Activated gamma-delta T cell (primary cell): ENCODE measurements around the gene ESRRG.

Source experiments
- DNase-seq: peaks from one replicate; lab custom pipeline; 2025; lab: John Stamatoyannopoulos, UW

The ESRRG gene

DNA sequence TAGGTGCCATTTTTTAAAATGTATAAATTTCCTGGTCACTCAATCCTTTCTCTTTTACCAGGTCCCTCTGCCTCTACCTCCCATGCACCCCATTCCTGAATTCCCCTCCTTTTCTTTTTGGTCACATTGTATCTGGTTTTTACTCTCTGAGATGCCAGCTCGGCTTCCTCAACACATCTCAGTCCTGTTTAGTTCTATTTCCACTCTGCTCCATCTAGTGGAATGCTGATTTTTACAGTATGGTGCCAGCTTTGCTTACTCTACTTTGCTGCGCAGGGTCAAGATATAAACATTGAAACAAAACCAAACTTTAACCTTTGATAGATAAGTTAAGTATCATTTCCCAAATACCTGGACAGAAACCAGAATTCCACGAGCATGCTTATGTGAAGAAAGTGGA is 96.0 kb downstream of the ESRRG start:
- no peak for DNase-seq

DNA sequence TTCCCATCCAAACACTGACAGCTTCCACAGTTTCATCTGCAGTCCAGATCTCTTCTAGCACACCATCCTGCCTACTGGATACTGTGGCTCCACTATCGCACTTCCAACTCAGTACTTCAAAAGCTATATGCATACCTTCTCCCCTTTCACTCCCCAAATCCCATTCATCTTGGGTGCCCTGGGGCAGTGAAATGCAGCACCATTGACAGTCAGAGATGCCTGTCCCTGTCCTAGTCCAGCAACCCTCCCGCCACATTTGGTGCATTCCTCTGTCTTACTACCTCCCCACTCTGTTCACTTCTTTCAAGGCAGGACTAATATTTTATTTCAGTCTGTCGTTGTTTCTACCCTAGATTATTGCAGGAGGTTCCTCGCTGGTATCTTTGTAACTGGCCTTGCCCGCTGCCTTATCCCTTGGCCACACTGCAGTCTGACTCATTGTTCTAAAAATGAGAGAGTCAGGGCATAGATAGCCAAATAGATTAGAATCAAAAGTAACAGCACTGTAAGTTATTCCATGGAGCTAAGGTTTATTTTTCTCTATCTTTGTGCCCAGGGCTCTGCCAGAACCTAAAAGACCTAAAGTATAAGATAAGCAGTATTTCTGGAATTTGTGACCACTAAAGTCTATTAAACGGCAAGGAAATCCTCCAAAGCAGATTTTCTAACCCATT is 96.7 kb downstream of the ESRRG start:
- DNase-seq = no peak

DNA sequence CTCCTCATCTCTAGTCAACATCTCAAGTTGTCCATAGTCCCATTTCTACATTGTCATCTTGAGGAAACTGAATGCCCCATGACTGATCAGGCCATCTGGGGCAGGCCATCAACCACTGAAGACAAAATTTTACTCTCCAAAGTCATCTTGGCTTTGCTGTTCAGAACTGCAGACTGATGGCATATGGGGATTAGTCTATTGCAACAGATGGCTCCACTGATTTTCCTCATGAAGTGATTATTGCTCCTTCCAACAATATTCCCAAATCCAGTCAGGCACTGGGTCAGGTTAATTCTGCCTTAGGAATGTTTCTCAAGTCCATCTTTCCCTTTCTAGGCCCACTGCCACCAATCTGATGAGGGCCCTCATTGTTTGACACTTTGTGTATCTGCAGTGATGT is 101.7 kb downstream of the ESRRG start:
- DNase-seq = no peak

DNA sequence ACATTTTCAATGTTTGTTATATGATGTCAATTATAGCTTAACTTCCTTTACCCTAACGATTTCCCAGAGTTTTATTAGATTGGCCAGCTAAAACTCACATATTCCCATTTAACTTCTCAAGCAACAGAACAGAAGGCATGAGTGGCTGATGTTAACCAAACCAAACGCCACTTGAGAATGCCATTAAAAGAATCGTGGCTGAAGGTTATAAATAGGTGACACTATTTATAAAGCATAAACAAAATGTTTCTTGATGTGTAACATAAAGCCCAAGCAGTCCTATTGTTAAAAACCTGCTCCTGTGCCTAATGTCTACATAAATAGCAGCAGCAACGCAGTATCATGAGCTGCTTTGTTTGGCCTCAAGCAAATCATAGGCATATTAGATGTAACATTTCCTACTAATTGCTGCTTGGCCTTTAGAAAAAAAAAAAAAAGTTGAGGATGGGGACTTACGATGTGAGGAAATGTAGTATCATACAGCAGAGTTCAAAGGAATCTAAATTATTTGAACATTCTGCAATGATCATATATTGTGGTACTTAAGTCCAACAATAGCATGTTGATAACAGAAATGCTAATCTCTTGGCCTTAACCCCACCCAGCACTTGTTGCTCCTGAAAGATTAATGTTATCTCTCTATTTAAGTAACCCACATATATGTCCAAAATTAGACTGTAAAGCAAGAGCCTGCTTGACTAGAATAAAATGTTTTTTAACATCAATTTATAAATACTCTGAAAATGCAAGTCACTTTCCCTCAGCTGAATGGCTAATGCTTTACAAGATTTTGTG is 106.0 kb downstream of the ESRRG start:
- no peak for DNase-seq

DNA sequence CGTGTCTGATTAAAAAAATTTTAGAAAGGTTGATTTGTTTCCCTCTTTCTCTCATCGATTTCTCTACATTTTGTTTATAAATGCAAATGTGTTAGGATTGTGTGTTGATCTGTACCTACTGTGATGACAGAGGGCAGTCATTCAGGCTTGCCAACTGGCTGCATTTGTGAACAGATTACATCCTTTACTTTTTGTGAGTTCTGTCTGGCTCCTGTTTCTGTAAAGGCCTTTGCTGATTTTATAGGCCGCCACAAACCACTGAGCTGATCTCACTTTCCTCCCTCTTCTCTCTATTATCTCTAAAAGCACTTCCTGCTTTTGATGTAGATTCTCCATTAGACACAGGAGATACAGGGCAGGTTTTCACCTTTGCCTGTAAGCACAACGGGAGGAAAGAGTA is 106.8 kb downstream of the ESRRG start:
- DNase-seq = no peak

DNA sequence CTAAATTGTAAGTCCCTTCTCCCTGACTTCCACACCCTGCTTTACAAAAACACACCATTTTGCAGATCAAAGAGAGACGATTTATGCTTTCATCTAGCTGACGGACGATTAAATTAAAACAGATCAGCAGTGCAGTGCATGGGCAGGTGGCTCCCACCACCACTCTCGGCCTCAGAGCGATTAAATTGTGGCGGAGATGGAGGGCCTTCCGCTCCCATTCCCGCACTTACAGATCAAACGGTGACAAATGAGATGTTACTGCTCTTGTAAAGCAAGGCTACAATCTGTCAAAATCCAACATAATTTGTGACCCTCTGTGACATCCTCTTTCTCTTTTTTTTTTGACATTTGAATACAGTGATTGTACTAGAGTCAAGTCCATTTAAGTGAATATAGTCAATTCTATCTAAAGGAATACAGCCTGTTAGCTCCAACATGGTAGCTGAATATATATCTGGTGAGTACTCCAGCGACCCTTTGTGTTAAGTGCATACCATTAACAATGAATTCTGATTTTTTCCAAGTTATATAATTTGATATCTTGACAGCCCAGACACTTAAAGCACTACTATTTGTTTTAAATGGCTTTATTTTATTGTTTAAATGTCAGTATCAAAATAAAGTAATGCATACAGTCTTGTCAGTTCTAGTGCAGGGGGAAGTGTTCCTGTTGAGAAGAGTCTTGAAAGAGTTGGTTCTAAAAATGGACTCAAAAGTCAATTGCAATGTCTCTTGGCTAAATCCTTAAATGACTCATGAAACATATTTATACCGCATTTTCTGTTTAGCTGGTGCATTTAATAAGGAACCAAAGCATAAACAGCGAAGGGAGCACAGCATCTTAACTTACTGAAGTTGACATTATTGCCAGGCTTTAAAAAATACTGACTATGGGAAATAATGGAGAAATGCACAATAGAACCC is 109.0 kb downstream of the ESRRG start:
- no peak for DNase-seq

DNA sequence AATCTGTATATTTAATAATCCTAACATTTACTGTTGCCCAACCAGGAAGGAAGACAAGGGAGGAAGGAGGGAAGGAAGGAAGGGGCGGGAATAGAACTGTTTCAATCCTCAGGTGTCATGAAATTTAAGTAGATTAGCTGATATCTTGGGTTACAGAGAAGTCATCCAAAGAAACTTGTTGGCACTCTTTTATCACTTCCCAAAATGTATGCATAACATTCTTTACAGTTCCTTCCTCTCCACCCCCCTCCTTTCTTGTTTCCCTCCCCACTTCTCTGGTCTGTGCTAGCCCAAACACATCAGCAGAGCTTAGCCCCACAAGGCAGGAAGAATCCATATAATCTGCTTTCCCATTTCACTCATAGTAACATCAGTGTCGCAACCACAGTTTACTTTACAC is 110.9 kb downstream of the ESRRG start:
- no peak for DNase-seq

DNA sequence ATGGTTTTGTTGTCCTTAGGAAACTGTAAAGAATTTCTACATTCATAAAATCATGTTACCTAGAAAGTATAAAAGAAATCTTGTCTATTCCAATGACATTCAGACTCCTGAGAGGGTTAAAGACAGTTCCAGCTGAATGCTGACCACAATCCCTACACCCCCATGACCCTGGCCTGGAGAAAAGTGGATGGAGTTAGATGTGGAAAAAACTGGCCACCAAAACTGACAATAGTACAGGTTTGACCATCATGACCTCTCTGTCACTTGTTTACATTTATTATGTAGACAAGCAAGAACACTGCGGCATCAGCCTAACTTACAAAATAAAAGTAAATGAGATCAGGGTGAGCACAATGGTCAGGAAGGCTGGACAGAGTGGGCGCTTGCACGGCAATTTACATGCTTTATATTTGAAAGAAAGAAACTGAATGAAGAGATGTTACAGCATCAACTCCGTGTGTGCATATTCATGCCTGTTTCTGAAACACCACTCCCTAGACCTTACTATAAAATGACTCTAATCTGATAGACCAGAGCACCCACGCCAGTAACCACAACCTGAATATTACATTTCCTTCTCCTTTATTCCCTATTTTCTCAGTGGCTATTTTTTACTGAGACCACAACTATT is 116.0 kb downstream of the ESRRG start:
- no peak for DNase-seq

DNA sequence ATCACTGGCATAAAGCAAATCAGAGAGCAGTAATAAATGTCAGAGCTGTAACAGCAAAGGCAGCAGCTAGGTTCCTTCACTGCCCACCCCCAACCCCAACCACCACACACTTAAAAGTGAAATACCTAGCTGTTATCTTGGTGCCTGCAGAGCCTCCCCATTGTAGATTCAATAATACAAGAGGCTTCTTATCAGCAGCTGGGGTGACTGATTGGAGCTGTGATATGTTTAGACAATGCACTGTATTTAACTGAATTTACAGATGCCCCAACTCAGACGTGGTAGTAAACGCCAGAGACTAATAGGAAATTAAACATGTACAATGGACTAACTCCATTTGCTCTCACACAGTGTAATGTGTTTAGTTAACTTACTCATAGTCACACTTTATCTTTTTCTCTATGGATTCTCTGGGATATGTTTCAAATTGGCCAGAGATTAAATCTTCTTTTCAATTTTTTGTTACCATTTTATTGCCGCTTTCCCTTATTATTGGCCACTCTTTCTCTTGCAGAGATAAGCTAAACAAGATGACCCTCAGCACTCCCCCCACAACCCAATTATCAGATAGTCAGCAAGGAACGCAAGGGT is 117.1 kb downstream of the ESRRG start:
- DNase-seq = no peak

DNA sequence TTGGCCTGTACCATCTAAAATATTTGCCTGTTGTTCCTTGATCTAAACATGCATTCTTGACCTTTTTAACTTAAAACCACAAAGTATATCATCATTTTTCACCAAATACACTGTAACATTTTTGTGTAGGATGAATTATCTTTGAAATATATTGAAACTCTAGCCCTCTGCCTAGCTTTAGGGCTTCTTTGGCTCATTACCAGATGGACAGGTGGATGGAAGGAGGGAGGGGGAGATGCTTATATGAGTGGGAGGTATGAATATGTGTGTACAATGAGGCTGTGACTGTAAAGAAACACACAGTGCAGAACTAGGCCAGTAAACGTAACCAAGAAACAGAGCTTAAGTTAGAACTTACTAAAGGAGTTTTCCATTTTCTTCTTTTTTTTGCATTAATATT is 118.5 kb downstream of the ESRRG start:
- DNase-seq = no peak

DNA sequence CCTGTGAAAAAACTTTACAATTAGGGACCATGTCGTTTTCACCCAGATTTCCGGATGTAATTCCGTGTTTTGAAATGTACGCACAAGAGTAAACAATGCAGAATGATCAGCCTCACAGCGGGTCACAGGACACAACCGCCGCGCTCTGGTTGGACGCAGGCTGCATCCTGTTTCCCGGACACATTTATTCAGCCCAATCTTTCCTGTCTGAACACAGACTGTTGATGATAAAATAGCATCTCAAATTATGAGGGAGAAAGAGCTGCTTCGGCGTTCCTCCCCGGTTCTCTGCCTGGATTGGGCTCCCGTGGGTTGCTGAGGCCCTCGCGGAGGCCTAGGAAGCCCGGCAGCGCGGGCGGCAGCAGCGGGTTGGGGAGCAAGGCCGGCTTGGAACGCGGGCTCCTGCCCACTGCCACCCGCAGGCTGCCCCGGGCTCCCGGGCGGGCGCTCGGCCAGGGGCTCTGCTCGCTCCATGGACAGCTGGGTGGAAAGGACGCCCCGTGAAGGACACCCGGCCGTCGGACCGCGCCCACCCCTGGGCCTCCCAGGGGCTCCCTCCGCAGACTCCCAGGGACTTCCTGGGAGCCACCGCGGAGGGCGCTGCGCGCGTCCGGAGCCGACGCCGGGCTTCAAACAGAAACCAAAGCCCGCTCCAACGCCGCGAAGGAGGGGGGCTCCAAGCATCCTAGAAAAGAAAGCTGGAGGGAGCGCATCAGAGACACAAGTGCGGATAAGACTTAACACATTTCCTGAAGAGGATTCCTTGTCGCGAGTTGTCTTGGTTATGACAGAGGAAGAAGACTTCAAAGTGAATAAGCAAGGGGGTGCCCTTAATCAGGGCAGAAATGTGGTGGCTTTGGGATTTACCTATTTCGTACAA is 122.3 kb downstream of the ESRRG start:
- DNase-seq = no peak

DNA sequence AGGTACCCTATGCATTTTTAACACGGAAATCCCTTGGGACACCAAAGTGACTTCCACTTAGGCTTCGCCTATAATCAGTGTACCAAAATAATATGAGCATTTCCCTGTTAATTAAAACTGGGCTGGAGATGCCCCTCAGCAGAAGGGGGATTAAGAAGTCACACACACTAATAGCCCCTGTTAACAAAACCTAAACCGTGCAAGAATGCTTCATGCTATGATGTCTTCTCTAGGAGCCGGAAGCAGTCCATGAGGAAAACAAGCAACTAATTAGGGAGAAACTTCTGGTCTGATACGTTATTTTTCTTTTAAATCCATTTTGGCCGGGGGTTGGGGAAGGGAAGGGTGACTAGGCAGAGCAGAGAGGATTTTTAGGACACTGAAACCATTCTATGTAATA is 123.4 kb downstream of the ESRRG start:
- DNase-seq = no peak

DNA sequence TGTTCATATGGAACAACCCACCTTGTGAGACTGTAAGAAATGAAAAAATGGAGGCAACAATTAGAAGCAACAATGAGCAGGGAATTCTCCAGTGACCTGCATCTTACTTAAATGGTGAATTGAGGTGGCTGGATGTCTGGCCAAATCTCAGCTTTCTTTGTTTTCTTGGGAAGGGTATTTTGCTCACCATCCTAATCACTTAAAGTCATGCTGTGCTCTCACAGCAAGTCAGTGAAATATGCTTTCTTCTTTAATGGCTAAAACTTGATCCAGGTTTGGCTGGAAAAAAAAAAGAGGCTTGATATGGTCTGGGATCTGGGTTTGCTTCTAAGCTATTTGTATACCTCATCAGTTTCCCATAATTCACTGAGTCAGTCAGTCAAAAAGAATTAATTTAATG is 124.8 kb downstream of the ESRRG start:
- DNase-seq = no peak

DNA sequence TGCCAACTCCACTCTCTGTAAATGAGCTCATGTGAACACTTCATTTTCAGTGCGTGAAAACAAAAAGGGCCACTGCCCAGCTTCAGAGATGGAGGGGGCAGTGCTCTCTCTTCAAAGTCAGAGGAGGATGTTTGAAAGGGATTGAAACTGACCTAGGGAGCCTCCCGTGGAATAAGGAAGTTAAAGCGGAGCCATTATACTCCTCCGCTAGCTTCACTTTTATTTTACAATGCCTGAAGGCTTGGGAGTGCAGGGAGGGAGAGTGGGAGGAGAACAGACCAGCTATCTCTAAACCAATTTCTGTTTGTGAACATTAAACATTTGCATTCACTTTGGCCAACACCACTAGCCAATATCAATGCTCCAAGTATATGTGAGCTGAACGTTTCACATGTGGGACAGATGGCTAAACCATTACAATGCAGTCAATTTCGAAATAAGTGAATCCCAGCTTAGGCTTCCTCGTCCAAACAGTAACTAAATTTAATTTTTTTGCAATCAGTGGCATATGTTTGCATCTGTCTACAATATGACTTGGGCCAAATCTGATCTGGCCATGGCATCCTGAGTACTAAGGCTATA is 126.9 kb downstream of the ESRRG start:
- DNase-seq = no peak

DNA sequence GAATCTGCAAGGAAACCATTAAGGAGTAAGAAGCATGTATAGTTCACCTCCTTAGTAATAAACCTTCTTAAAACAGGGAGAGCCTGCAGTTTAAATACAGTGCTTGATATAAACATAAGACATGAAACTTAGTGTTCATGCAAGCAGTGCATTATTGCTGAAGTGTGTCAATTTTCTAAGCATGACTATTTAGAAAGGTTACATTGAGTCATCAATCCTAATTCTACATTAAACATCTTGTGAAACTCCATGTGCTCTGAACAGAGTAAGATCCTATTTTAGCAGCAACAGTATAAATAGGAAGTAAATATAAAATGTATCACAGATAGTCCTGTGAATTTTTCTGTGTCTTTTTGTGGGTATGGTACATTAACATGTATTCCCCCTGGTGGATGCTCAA is 135.5 kb downstream of the ESRRG start:
- DNase-seq = no peak

DNA sequence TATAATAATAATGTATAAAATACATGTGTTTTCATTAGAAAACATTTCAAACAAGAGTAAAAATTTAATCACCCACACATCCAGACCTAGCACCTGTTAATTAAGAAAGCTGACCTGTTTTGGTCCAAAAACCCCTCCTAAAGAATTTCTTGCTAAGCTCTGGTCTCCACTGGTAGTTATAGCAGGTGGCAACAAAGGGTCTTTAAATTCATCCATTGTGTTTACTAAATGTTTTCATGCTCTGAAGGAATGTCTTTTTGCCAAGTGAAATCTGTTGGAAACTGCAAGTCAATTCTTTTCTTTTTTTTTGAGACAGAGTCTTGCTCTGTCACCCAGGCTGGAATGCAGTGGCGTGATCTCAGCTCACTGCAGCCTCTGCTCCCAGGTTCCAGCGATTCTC is 141.1 kb downstream of the ESRRG start:
- no peak for DNase-seq

DNA sequence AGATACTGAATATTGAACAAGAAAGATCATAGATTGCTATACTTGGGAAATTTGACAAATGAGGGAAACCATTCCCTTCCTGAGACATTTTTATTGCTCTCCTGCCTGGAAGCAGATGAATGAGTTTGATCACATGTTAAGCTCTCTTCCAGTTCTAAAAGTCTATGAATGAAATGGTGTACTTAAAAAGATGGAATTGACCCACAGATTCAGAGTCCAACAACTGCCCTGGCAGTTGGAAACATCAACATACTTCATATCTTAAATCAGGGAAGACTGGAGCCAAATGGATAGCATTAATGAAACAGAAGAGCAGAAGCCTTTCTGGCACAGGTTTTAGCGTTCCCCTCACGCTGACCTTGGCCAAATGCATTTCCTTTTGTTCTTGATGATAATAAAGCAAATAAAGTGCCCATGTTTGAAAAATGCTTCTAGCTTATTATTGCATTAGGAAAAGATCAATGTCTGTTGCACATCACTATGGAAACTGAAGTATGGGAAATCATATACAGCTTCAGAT is 142.6 kb downstream of the ESRRG start:
- DNase-seq = no peak

DNA sequence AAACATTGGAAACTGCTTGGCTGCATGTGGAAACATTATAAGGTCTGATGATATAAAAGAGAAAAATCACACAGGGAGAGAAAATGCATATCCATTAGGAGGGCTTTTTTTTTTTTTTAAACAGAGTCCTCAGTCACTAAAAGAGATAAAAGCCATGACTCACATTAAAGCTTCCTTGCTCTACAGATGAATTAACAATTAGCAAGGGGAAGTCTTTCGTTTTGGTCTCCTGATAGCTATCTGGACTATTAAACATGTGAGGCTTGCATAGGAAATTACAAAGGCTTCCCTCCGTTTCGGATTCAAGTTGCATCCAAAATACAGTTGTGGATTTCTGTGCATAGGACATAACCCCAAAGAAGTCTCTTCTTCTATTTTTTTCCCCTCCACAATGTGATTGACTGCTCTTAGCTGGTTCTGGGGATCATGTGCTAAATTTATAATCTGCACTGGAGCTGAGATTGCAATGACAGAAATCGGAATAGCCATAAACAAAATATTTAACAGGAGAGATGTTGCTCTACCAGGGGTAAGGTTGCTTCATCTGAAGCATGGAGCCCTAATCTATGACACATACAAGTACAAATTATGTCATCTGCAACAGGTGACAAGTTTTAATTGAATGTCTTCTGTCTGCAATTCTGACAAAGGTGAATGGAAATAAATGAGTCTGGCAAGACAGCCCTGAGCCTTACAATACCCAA is 146.8 kb downstream of the ESRRG start:
- no peak for DNase-seq

DNA sequence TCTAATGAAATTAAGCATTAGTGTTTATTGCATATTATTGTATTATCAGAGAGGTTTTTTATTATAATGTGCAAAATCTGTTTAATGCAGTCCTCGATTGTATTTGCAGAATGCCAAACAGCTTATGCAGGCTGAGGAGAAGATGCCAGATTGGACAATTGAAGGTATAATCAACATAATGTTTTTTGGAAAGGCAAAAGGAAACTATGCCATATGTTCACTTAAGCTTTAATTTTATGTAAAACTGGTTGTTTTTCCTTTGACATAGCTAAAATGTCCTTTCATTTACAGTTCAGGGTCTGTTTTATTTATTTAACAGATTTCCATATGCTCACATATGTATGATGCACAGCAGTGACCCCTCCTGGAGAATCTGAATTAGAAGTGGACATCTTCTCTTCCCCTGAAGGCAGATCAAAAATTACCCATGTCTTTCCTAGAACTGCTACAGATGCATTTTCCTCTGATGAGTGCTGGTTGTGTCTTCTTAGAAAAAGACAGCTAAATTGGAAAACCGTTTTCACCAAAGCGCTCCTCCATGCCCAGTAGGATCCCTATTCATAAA is 156.5 kb downstream of the ESRRG start:
- DNase-seq = no peak
